Epithelial cell of prostate (primary cell): Measurements from ENCODE around the gene GPRIN1.
"Not testable (repeated sequence)": the region's sequence is repeated elsewhere in the genome, so short reads cannot be mapped to it uniquely, and the experiment has no call there.

Source experiments
- DNase-seq: peaks from one replicate; pipeline ENCODE4 v3.0.0-alpha.2; 2011; ENCODE audit warnings: low read depth, low spot score
- H3K27ac ChIP-seq: fragments of 450-650 bp; 2 replicates; pipeline ENCODE4 v1.5.1; 2017; ENCODE audit warnings: mild to moderate bottlenecking

The GPRIN1 gene

GRCh38 chr5:176578391-176578808 lies 31.6 kb downstream of the GPRIN1 start:
- DNase-seq: peak; percentile 51

GRCh38 chr5:176577312-176578176 lies 32.4 kb downstream of the GPRIN1 start:
- DNase-seq: no peak
- no peak overlapping the region for H3K27ac ChIP-seq

More at GRCh38 chr5:176578391-176578808, 31.6 kb downstream of the GPRIN1 start:
- H3K27ac ChIP-seq: no peak overlapping the region

DNA sequence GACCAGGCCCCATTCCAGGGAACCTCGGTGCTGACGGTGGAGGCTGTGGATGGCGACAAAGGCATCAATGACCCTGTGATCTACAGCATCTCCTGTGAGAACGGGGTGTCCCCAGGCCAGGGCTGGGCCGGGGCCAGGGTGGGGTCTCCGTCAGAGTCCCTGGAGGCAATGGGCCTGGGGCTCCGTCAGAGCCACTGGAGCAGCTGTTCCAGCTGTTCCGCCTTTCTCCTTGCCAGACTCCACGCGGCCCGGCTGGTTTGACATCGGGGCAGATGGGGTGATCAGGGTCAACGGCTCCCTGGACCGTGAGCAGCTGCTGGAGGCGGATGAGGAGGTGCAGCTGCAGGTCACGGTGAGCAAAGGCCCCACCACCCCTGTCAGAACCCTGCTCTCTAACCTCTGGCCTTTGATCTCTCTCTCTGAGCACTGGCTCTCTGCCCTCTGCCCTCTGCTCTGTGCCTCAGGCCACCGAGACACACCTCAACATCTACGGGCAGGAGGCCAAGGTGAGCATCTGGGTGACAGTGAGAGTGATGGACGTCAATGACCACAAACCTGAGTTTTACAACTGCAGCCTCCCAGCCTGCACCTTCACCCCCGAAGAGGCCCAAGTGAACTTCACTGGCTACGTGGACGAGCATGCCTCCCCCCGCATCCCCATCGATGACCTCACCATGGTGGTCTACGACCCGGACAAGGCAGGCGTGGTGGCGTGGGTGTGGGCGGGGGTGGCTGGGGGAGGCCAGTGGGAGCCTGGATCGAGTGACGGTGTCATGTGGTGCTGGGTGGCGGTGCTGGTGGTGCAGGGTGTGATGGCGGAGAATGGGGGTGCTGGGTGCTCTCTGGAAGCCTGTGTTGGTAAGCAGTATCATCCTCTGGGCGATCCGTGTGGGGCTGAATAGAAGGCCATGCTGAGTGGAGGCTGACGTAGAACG lies 34.2 kb downstream of the GPRIN1 start:
- DNase-seq: no peak

DNA sequence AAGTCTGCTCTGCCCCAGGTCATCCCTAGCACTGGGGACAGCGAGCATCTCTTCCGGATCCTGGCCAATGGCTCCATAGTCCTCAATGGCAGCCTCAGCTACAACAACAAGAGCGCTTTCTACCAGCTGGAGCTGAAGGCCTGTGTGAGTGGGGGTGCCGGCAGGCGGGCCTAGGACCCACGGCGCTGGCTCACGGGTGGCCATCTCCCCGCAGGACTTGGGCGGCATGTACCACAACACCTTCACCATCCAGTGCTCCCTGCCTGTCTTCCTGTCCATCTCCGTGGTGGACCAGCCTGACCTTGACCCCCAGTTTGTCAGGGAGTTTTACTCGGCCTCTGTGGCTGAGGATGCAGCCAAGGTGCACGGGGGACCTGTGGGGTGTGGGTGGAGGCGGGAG lies 34.9 kb downstream of the GPRIN1 start:
- no peak overlapping the region for H3K27ac ChIP-seq
- DNase-seq: no peak

More for the DNA sequence above, 34.2 kb downstream of the GPRIN1 start:
- no peak overlapping the region for H3K27ac ChIP-seq

DNA sequence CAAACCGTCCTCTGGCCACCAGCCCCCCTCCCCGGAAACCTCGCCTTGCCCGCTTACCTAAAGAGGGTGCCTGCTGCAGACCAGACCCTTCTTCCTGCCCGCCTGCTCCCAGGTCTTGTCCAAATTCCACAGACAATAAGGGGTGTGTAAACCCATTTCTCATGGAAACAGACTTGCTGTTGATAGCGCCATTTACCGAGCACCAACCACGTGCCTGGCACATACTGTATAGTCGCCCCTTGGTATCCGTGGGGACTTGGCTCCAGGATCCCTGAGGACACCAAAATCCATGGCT lies 35.7 kb downstream of the GPRIN1 start:
- no peak overlapping the region for H3K27ac ChIP-seq
- no peak for DNase-seq

DNA sequence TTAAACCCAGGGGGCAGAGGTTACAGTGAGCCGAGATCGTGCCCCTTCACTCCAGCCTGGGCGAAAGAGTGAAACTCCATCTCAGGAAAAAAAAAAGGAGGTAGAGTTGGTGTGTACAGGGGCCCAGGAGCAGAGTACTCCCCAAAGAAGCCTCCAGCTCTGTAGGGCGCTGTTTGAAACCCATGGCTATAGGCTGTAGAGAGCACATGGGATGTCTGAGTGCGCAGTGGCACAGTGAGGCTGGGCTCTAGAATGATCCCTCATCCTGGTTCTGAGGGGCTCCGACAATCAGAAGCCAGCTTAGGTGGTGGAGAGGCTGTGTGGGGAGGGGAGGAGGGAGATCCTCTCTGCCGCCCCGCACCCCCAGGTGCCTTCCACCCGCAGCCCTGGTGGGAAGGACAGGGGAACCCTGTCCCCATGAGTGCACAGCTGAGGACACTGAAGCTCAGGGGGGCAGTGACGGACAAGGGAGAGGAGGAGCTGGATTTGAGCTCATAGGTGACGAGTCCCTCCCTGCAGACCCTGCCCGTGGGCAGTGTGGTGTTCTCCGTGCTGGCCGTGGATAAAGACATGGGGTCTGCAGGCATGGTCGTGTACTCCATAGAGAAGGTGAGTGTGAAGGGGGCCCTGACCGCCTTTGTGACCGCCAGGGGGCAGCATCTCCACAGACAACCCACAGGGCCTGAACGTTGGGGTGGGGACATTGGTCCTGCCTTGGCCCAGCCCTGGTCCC lies 36.2 kb downstream of the GPRIN1 start:
- DNase-seq: no peak
- H3K27ac ChIP-seq: no peak overlapping the region

DNA sequence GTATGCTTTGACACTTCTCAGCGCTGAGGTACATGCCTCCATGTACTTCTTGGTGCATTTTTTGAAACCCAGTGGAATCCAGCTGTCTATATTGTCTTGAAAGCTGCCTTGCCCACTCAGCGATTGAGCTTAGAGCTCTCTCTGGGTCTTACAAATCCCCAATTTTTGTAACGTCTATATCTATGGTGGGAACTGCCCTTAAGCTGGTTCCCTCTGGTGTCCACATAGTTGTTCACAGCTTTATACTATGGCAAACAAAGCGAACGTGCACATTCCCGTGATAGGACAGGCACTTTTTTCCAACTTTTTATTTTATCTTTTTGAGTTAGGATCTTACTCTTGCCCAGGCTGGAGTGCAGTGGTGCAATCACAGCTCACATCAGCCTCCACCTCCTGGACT lies 39.9 kb downstream of the GPRIN1 start:
- no peak overlapping the region for H3K27ac ChIP-seq
- DNase-seq: no peak

DNA sequence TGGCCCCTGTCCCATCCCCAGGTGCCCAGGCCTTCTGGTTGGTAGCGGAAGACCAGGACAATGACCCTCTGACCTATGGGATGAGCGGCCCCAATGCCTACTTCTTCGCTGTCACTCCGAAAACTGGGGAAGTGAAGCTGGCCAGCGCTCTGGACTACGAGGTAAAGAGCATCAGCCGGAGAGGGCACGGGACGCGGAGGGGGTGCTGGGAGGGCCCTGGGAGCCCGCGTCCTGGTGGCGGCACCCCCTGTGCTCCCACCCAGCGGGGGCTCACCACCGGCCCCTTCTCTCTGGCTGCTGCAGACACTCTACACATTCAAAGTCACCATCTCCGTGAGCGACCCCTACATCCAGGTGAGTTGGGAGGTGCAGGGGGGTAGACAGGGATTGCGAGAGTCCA lies 41.3 kb downstream of the GPRIN1 start:
- no peak for DNase-seq
- no peak overlapping the region for H3K27ac ChIP-seq

GRCh38 chr5:176565760-176566288 lies 44.1 kb downstream of the GPRIN1 start:
- no peak for DNase-seq
- no peak overlapping the region for H3K27ac ChIP-seq

- peak overlapping the region; percentile 20 for H3K27ac ChIP-seq
- DNase-seq: no peak
Measured at GRCh38 chr5:176564002-176564401, 46.0 kb downstream of the GPRIN1 start.

- H3K27ac ChIP-seq: no peak overlapping the region
- no peak for DNase-seq
Measured at GRCh38 chr5:176562189-176562588, 47.8 kb downstream of the GPRIN1 start.

DNA sequence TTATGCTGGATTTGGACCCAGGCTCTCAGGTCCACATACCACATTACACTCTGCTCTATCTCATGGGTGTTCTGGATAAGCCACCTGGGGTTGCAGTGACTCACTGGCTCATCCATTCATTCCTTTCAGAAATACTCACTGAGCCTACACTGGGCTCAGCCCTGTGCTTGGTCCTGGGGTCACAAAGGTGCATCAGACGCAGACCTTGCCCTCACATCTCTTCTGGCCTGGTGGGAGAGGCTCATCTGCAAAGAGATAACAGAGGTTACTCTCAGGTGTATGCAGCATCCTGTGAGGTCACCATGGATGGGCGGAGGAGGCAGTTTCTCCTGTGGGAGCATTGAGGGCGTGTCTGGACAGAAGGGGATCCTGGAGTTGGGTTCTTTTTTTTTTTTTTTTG lies 48.7 kb downstream of the GPRIN1 start:
- no peak overlapping the region for H3K27ac ChIP-seq
- DNase-seq: no peak

- H3K27ac ChIP-seq: no peak overlapping the region
- no peak for DNase-seq
Measured at GRCh38 chr5:176560364-176560763, 49.6 kb downstream of the GPRIN1 start.

DNA sequence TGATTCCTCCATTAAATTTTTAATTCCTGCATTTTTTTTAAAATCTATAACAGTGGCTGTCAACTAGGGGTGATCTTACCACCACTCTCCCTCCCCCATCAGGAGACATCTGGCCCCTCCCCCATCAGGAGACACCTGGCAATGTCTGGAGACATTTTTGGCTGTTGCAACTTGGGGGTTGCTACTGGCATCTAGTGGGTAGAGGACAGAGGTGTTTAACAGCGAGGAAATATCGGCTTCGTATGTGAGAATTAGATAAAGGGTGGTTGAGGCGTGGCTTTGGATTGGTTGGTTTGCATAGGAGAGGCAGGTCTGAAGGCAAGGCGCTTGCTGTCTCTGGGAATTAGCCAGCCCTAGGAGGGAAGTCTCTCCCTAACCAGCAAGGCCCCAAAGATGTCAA lies 50.3 kb downstream of the GPRIN1 start:
- H3K27ac ChIP-seq: no peak overlapping the region
- no peak for DNase-seq

GRCh38 chr5:176557846-176558245 lies 52.1 kb downstream of the GPRIN1 start:
- H3K27ac ChIP-seq: no peak overlapping the region
- no peak for DNase-seq

GRCh38 chr5:176553260-176554085 lies 56.5 kb downstream of the GPRIN1 start:
- H3K27ac ChIP-seq: peak overlapping the region; percentile 66
- DNase-seq: peak; percentile 80

DNA sequence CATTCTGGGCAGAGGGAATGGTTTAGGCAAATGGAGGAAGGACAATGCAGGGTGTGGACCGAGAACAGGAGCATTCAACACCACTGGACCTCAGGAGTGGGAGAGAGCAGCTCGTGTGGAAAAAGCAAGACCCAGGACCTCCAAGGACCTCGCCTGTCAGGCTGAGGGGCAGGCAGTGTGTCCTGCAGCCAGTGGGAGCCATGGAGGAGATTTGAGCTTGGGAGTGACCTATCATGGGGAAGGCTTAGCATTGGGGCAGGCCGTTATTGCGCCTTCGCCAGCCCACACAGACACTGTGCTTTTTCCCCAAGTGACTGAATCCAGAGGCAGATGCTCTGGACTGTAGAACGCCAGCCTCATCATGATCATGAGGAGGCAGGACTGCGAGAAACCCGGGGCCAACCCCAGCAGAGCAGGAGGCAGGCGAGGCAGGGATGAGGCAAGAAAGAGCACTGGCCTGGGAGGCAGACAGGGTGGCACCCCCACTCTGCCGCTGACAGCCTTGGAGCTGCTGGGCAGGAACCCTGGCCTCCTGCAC lies 57.6 kb downstream of the GPRIN1 start:
- no peak overlapping the region for H3K27ac ChIP-seq
- DNase-seq: no peak

DNA sequence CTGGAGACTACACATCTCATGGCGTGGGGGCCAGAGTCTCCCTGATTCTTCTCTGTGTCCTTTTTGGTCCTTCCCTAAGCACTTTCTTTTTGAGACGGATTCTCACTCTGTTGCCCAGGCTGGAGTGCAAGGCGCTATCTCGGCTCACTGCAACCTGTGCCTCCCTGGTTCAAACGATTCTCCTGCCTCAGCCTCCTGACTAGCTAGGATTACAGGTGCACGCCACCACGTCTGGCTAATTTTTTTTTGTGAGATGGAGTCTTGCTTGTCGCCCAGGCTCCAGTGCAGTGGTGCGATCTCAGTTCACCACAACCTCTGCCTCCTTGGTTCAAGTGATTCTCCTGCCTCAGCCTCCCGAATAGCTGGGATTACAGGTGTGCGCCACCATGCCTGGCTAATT lies 59.0 kb downstream of the GPRIN1 start:
- not testable (repeated sequence) for DNase-seq, H3K27ac ChIP-seq

- DNase-seq: no peak
- H3K27ac ChIP-seq: no peak overlapping the region
Measured at GRCh38 chr5:176550275-176550831, 59.6 kb downstream of the GPRIN1 start.
